GM18861 (cell line): ENCODE data around the gene COL5A1.

Source experiments
- ATAC-seq: cut with Tn5 transposase; IDR thresholded peaks from one replicate; pipeline ENCODE4 v1.9.1; 2021; ENCODE audit not compliant: unreplicated experiment

Gene COL5A1

GRCh38 chr9:134759913-134760312 is 118.3 kb downstream of the COL5A1 start:
- no peak for ATAC-seq

DNA sequence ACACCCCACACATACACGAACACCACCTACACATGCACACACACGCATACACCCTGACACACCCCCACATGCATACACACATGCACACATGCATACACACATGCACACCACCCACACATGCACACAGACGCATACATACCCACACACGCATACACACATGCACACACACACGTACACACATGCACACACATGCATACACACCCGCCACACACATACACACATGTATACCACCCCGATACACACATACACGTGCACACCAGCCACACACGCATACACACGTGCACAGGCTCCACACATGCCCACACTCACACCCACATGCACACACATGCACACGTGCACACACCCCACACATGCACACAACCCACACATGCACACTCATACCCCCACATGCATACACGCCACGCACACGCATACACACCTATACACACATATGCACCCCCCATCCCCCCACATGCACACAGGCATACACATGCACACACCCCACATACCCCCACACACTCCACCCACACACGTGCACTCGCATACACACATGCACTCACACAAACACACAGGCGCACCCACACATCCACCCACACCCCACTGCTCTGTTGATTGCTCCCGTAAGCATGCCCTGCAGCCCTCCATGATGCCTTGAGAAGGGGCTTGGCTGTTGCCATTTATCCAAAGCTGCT is 119.3 kb downstream of the COL5A1 start:
- no peak for ATAC-seq

DNA sequence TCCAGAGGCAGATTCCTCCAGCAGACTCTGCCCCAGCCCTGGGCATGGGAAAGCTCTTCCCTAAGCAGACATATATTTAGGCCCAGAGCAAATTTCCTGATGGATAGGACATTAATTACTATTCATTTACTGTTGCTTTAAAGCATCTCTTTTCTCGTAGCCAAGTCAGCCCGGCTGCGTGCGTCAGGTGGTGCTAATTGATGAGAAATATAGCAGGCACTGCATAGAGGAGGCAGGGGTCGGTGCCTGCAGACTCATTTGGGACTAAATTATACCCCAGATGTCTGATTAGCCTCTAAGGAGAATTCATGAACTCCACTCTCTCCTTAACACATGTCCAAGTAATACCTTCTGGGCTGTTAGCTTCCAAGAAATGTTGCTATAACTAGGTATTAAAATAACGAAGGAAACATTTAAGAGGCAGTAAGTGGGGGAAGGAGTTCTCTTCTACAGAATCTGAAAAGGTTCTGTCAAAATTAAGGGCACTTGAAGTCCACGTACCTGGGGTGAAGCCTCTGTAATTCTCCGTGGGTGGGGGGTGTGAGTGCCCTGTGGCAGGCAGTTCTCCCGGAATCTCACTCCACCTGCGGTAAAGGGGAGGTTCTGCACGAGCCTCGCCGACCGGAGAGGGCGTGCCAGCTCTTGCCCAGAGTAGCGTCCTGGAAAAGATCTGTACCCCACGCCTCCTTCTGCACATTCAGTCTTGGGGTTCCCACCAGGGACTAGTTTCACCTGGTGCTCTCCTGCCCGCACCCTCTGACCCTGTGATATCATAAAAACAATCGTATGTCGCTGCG is 123.1 kb downstream of the COL5A1 start:
- ATAC-seq = no peak

DNA sequence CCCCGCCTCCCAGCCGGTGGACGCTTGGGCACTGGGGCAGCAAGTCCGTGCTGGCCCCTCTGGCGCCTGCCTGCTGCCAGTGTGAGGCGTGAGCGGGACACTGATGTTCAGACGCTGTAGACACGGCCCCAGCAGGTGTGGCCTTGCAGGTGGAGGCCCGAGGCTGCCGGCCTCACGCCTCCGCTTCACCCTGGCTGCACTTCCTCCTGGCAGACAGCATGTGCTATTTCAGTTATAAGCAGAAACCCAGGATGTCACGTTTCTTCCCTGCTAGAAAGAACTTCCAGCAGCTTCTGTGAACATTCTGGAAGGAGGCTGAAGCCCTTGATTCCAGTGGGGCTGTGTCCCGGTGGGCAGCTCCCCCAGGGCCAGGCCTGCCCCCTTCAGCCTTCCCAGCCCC is 124.2 kb downstream of the COL5A1 start:
- ATAC-seq = no peak

- ATAC-seq = no peak
These were observed 125.0 kb downstream of the COL5A1 start for GRCh38 chr9:134766587-134766986.

- no peak for ATAC-seq
These were observed 126.7 kb downstream of the COL5A1 start for GRCh38 chr9:134768332-134768708.

DNA sequence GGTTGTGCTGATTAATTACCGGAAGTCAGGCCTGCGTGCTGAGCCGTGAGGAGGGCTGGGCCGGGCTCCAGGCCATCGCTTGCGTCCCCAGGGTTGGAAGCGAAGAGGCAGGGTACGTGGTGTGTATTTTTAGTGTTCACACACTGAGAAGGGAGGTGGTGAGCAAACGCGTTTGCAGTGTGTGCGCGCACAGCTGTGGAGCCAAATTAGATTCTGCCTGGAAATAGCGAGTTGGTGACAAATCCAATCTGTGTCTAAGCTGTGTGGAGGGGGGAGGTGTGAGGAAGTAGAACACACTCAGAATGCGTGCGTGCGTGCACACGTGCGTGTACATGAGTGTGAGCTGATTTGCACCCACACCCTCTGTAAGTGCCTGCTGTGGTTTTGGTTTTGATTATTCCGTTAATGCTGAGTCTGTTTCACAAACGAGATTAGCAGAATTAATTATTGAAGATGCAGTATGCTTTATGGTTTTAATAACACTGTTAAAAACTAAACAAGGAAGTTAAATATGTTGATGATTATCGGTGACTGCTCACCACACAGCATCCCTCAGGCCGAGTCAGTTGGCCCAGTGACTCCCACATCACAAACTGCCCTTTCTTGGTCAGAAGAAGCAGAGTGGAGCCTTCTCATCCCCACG is 127.2 kb downstream of the COL5A1 start:
- ATAC-seq = no peak

- ATAC-seq = no peak
These were observed 129.7 kb downstream of the COL5A1 start for GRCh38 chr9:134770972-134771971.

DNA sequence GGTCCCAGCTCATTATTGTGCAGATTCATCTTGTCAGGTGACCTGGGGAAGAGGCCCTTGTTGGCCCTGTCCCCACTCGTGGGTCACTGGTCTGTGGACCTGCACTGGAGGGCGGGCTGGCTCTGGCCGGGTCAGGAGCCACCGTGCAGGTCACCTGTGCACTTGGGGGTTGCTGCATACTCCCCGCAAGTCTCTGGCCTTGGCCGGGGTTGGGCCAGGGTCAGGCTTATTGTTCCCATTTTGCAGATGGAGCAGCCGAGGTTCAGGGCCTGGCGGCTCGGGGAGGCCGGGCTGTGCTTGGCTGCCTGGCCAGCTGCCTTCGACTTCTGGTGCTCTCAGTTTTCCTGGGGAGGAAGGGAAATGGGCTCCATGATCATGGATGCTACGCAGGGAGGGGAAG is 130.7 kb downstream of the COL5A1 start:
- no peak for ATAC-seq

- ATAC-seq = no peak
These were observed 132.2 kb downstream of the COL5A1 start for GRCh38 chr9:134773842-134774241.

DNA sequence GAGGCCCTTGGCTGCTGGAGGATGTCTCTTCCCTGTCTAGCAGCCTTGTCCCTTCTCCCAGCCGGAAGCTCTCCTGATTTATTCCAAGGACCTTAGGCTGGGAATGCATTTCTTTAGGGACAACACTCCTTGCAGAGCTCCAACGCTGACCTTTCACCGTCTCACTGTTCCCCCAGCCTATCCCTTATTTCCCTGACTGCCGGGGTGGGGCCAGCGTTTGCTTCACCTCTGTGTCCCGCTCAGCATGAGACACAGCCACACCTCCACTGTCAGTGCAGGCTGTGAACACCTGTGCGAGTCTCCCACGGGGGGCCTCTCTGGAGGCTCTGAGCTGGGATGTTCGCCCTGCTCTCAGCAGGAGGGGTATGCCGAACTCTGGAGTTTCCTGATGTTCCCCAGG is 132.8 kb downstream of the COL5A1 start:
- no peak for ATAC-seq

GRCh38 chr9:134775081-134775951 is 133.7 kb downstream of the COL5A1 start:
- ATAC-seq = no peak

DNA sequence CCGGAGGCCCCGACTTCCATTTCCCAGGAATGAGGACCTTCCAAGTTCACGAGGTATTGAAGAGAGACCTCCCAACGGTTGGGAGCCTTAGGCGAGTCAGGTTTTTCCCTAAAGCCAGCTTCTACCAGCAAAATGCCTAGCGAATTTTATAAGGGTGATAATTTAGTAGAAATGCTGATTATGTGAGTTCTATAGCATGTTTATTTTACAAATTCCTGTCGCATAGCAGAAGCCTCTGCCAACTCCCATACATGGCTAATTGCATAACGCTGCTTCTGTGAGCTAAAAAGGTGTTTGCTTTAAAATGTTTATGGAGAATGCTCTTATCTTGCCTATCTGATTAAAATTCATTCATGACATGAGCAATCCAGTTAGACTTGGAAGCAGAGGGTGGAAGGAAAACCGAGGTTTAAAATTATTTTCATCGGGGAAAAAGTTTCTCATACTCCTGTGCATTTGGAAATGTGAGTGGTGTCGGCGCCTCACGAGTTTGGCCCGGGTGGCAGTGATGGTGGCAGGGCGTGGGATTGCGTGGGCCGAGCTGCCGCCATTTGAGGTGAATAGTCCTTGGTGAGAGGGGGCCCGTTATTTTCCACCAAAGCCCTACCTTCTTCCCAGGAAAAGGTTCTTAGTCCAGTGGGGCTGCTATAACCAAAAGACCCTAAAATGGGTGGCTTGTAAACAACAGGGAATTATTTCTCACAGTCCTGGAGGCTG is 134.6 kb downstream of the COL5A1 start:
- ATAC-seq = no peak

- ATAC-seq = no peak
These were observed 135.6 kb downstream of the COL5A1 start for GRCh38 chr9:134777153-134777552.

DNA sequence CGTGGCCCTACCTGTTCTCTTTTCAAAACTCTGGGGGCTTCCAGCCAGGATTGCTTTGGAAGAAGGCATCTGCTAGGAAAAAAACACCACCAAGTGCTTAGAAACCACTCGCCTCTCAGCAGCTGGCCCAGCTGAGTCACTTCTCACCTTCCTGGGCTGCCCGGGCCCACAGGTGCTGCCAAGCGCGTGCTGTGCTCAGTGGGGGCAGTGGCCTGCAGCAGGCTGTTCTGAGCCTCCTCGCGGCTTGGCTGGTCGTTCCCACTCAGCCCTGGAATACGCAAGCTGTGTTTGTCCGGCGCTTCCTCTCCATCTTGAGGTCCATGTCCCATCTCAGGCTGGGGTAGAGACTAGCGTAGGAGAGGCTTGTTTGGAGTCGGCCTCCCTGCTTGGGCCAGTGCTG is 136.6 kb downstream of the COL5A1 start:
- no peak for ATAC-seq

DNA sequence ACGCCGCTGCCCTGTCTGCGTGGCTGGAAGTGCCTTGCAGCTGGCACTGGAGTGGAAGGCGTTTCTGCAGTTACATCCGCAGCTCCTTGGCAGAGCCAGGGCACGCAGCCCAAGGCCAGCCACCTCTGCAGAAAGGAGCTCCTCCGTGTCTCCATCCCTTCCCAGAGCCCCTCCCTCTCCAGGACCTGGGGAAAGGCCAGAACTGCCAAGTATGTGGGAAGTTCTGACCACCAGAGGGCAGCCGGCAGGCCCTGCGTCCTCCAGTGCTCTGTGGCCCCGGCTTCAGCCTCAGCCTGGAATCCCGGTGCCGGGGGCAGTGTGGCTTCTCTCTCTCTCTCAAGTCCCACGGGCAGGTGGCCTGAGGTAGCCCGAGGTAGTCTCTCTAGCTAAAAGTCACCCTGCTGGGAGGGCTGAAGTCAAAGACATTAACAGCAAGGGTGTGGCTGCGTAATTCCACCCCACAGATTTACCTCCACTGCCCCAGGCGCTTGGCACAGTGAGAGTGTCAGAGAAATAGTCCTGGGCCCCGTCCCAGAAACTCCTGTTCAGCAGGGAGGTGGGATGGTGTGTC is 137.3 kb downstream of the COL5A1 start:
- no peak for ATAC-seq

- ATAC-seq = no peak
These were observed 138.0 kb downstream of the COL5A1 start for GRCh38 chr9:134779640-134780039.

DNA sequence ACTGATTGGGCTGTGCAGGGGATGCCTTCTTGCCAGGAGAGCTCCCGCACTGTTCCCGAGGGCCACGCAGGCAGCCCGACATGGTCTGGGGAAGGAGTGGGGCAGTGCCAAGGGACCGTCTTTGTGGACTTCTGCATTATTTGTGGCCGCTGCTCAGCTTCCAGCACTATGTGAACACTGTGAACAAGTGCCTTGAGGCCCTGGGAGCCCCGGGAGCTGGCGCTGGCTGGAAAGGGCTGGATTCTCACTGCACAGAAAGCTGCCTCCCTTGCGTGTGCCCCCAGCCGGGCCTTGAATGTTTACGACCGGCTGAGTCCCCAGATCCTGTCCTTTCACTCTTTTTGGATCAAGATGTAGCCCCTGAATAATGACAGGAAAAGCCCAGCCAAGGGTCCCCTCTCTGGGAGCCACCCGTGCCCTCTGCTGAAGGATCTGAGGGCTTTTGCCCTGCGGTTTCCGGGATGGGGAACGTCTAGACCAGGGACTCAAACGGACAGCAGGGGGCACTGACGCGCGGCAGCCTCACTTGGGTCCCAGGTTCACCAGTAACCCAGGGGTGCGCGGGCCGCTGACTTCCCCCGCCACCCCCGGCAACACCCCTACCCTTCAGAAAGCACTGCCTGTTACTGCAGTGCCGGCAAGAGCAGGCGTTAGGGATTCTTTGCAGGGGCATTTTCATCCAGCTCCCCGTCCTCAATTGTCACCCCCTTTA is 140.1 kb downstream of the COL5A1 start:
- no peak for ATAC-seq
